ENCODE results near the gene DCXR. TPM values are rescaled to one million over a fixed set of nuclear protein-coding genes. Genes with fewer than 3 reads are reported as not detected.

Gene DCXR
- total and polyA plus RNA-seq, 10 of the 15 experiments (the other 5 are each of a cell fraction or from before 2014, with no cell fraction given), result 12.3 to 139 (median 88.9) TPM

- no TSS peak for BruUV-seq (replicated peaks)
- H2AFZ ChIP-seq (ENCODE audit: control insufficient read depth, low read depth, low read length), result peak overlapping the region; percentile 34
- DNase-seq (ENCODE audit: low read depth, low spot score), result no peak
Observed at GRCh38 chr17:82050761-82051641, 13.5 kb upstream of the DCXR start.

More at GRCh38 chr17:82050761-82051641, 13.5 kb upstream of the DCXR start:
- ChIA-PET SMC1A (ENCODE audit: uncharacterized antibody, unreplicated experiment) (interaction anchor here (1.2 kb wide), 1 partner anchor 28 kb away, joined by 4 read pairs; the partner anchor contains the start of genes CENPX and LRRC45), RAD21 (ENCODE audit: unreplicated experiment) (interaction anchor here (1.3 kb wide), 1 partner anchor 13 kb away, joined by 4 read pairs; the partner anchor contains the start of gene DCXR), CTCF (interaction anchor here (0.6 to 1.7 kb wide), 4 partner anchors 12 to 282 kb away, joined by 3 to 7 read pairs (median 4); partner anchors contain the start of gene DCXR), POLR2A (interaction anchor here (1.3 to 1.5 kb wide), 2 partner anchors 21 to 28 kb away, joined by 3 read pairs; partner anchors contain the start of genes CENPX and LRRC45)
- Histone ChIP-seq H3K27ac (ENCODE audit: control insufficient read depth, insufficient read depth) (no peak overlapping the region), H4K20me1 (ENCODE audit: control insufficient read depth, insufficient read depth) (no peaks in the 10 kb centered on the region), H3K36me3 (ENCODE audit: control insufficient read depth in 2 of 2, insufficient read depth in 2 of 2, low read length in 1 of 2) (peaks cover 0 to 7% of the 10 kb centered on the region in 2 experiments; a peak in 3 of 4 replicates), H3K27me3 (replicated peaks in 1 of 2; ENCODE audit: control insufficient read depth in 2 of 2, insufficient read depth in 2 of 2, low read length in 1 of 2) (no peaks in the 10 kb centered on the region), H3K4me3 (peak overlapping the region; percentile 71), H3K9me3 (replicated peaks; ENCODE audit: control insufficient read depth, insufficient read depth, low read length) (no peaks in the 10 kb centered on the region), H3K9ac (ENCODE audit: control insufficient read depth, insufficient read depth, low read length) (peak overlapping the region; percentile 47; the same call in 1 of the 2 replicates), H3K4me1 (ENCODE audit: control insufficient read depth, insufficient read depth, low read length) (peaks cover 4% of the 10 kb centered on the region), H3K79me2 (ENCODE audit: control insufficient read depth, insufficient read depth, low read length) (peaks cover 14% of the 10 kb centered on the region), H3K4me2 (ENCODE audit: control insufficient read depth, insufficient read depth) (peak overlapping the region; percentile 90)
- 50% methylated on average over 36 of the region's 79 CpGs for whole genome bisulfite sequencing (ENCODE audit: insufficient coverage, insufficient replicate concordance, low lambda C conversion rate, missing lambda C conversion rate)
- TF ChIP-seq SUZ12 (IDR thresholded peaks at IDR 0.05; ENCODE audit: unreplicated experiment), result no peak
- 0 out of 2 replicates have a peak, but pooled peaks have one; percentile 17 for TF ChIP-seq HDGF (IDR thresholded peaks at IDR 0.05)
- no peak for TF ChIP-seq MXI1 (IDR thresholded peaks at IDR 0.05; ENCODE audit: low read depth, low read length)
- no peak for TF ChIP-seq TARDBP (IDR thresholded peaks at IDR 0.05; ENCODE audit: borderline replicate concordance)
- peak; percentile 71; the same call in 1 of the 2 replicates for TF ChIP-seq MLLT1 (IDR thresholded peaks at IDR 0.05)
- ATAC-seq (peak; percentile 22), FAIRE-seq (no peak)
- intact Hi-C loops (cut with micrococcal nuclease; ENCODE audit: unreplicated experiment), result loop anchor here (5.0 kb wide), 1 partner anchor 46 kb away; the partner anchor contains the start of gene FASN
- in situ Hi-C loops (cut with MboI), result no loop called here
